HepG2 (cell line): ENCODE measurements around the gene TANC1. TPM values are rescaled to one million over a fixed set of nuclear protein-coding genes. Genes with fewer than 3 reads are reported as not detected.

Source experiments
- ARHGAP35 ChIP-seq: sonication (generic); formaldehyde crosslinking; IDR thresholded peaks from 2 replicates; pipeline ENCODE4 v1.9.0; 2022; ENCODE audit warnings: mild to moderate bottlenecking, inconsistent platforms, moderate library complexity, missing genetic modification reagents, borderline replicate concordance
- ARNT ChIP-seq: fragments of 450-650 bp; IDR thresholded peaks from 2 replicates; pipeline ENCODE4 v1.6.1; 2017
- ARNTL ChIP-seq: sonication (generic); formaldehyde crosslinking; IDR thresholded peaks from 2 replicates; pipeline ENCODE4 v1.4.0; 2020; ENCODE audit warnings: mild to moderate bottlenecking, missing genetic modification reagents
- BRF2 ChIP-seq: sonication (generic); formaldehyde crosslinking; IDR thresholded peaks from 2 replicates; pipeline ENCODE4 v1.8.1; 2022; ENCODE audit warnings: mild to moderate bottlenecking, missing genetic modification reagents
- CCDC6 ChIP-seq: sonication (generic); formaldehyde crosslinking; IDR thresholded peaks from 2 replicates; pipeline ENCODE4 v1.8.1; 2022; ENCODE audit warnings: mild to moderate bottlenecking, missing genetic modification reagents, moderate library complexity
- DR1 ChIP-seq: sonication (generic); formaldehyde crosslinking; IDR thresholded peaks from 2 replicates; pipeline ENCODE4 v1.8.0; 2021; ENCODE audit warnings: mild to moderate bottlenecking, missing genetic modification reagents, inconsistent platforms
- FOXA3 ChIP-seq: IDR thresholded peaks from 2 replicates; pipeline ENCODE4 v1.6.1; 2016; ENCODE audit warnings: missing genetic modification reagents, missing compliant biosample characterization
- HES4 ChIP-seq: sonication (generic); formaldehyde crosslinking; IDR thresholded peaks from 2 replicates; pipeline ENCODE4 v1.9.0; 2021; ENCODE audit warnings: mild to moderate bottlenecking, missing genetic modification reagents, borderline replicate concordance
- KDM2A ChIP-seq: sonication (generic); formaldehyde crosslinking; IDR thresholded peaks from 2 replicates; pipeline ENCODE4 v1.4.0; 2020; ENCODE audit warnings: low read depth, missing genetic modification reagents, borderline replicate concordance
- MAFG ChIP-seq: sonication (generic); formaldehyde crosslinking; IDR thresholded peaks from 2 replicates; pipeline ENCODE4 v1.5.1; 2020; ENCODE audit warnings: mild to moderate bottlenecking, missing genetic modification reagents
- PHF20 ChIP-seq: sonication (generic); formaldehyde crosslinking; IDR thresholded peaks from 2 replicates; pipeline ENCODE4 v1.5.0; 2020; ENCODE audit warnings: mild to moderate bottlenecking, missing genetic modification reagents
- RBFOX2 ChIP-seq: fragments of 200-400 bp; formaldehyde crosslinking; IDR thresholded peaks from 2 replicates; pipeline ENCODE4 v1.6.1; 2017; ENCODE audit warnings: low read depth, mild to moderate bottlenecking, low read length
- TFDP2 ChIP-seq: sonication (generic); formaldehyde crosslinking; IDR thresholded peaks from 2 replicates; pipeline ENCODE4 v1.4.0; 2020; ENCODE audit warnings: missing genetic modification reagents
- THAP11 ChIP-seq: IDR thresholded peaks from 2 replicates; pipeline ENCODE4 v1.6.1; 2016; ENCODE audit warnings: missing biosample characterization, missing genetic modification reagents
- XRCC5 ChIP-seq: fragments of 200-400 bp; formaldehyde crosslinking; optimal IDR thresholded peaks from 2 replicates; pipeline ENCODE3; 2017; ENCODE audit warnings: mild to moderate bottlenecking, low read length
- YEATS4 ChIP-seq: sonication (generic); formaldehyde crosslinking; IDR thresholded peaks from 2 replicates; pipeline ENCODE4 v1.4.0; 2020; ENCODE audit warnings: missing genetic modification reagents, borderline replicate concordance
- ZNF329 ChIP-seq: sonication (generic); formaldehyde crosslinking; IDR thresholded peaks from 2 replicates; pipeline ENCODE4 v1.9.0; 2021; ENCODE audit warnings: low read depth, mild to moderate bottlenecking, missing genetic modification reagents
- ZNF556 ChIP-seq: sonication (generic); formaldehyde crosslinking; IDR thresholded peaks from 2 replicates; pipeline ENCODE4 v1.4.0; 2020; ENCODE audit warnings: mild to moderate bottlenecking, missing genetic modification reagents, borderline replicate concordance
- ZNF800 ChIP-seq: sonication (generic); formaldehyde crosslinking; IDR thresholded peaks from 2 replicates; pipeline ENCODE4 v1.4.0; 2020; ENCODE audit warnings: missing genetic modification reagents
- polyA plus RNA-seq, 8 experiments: library from polyadenylated mRNA; depleted of rRNA in 3 of 8; stranded (reverse) in 7 of 8; unstranded in 1 of 8; fragments of >200 nt; fragmentation: Illumina TruSeq in 4 of 8; extraction: Trizol in 4 of 8; gene quantifications; 2 replicates each; pipeline versions ENCODE4 v1.2.1 to v1.2.3, GENCODE V29; 2011 to 2016; ENCODE audit warnings: low read depth in 4 of 8, missing spikeins in 1 of 8, mixed read lengths in 1 of 8; ENCODE audit not compliant: insufficient read depth in 1 of 8
- total RNA-seq, 5 experiments: library from RNA; depleted of rRNA; stranded (reverse); fragments of >200 nt; fragmentation: Illumina TruSeq; extraction: Trizol; gene quantifications; 2 replicates each; pipeline ENCODE4 v1.2.3, GENCODE V29; 2016; ENCODE audit warnings: low read depth in 1 of 5
- TF ChIP-seq, protein P1 (sequence below): sonication (generic); formaldehyde crosslinking; IDR thresholded peaks from 2 replicates; pipeline ENCODE4 v1.8.1; 2023; ENCODE audit warnings: mild to moderate bottlenecking, moderate library complexity, missing genetic modification reagents
- TF ChIP-seq, protein P2 (sequence below): sonication (generic); formaldehyde crosslinking; IDR thresholded peaks from 2 replicates; pipeline ENCODE4 v1.4.0; 2020; ENCODE audit warnings: missing genetic modification reagents
- TF ChIP-seq, protein P3 (sequence below): sonication (generic); formaldehyde crosslinking; IDR thresholded peaks from 2 replicates; pipeline ENCODE4 v1.8.1; 2023; ENCODE audit warnings: mild to moderate bottlenecking, missing genetic modification reagents, borderline replicate concordance

TANC1 gene
- total and polyA plus RNA-seq, 2 of the 13 experiments (the other 11 are each of a cell fraction or from before 2014, with no cell fraction given) = 2.3 to 5.6 TPM

- TF ChIP-seq, protein P1, sequence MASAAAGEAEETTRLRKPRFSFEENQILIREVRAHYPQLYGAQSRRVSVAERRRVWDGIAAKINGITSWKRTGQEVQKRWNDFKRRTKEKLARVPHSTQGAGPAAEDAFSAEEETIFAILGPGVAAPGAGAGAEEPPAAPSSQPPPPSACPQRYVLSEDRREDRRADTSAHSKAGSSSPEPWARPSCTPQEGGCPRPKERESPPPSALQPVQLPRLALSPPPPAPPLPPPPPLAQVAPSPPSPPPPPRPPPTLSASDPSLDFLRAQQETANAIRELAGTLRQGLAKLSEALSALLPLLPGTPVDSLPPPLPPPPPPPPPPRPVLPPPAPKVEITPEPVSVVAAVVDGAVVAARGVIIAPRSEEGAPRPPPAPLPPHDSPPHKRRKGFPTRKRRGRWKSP (CRISPR knock-in tag) = 0 out of 2 replicates have a peak, but pooled peaks have one; percentile 53
- 0 out of 2 replicates have a peak, but pooled peaks have one; percentile 66 for TF ChIP-seq HES4 (CRISPR knock-in tag)
- TF ChIP-seq ARHGAP35 = peak; percentile 69; the same call in 1 of the 2 replicates
- TF ChIP-seq XRCC5 = peak; percentile 11
- TF ChIP-seq ZNF329 (CRISPR knock-in tag) = peak; percentile 80; the same call in 1 of the 2 replicates
- TF ChIP-seq MAFG (CRISPR knock-in tag) = no peak
- peak; percentile 32; the same call in 1 of the 2 replicates for TF ChIP-seq THAP11 (CRISPR knock-in tag)
- peak; percentile 32; the same call in 1 of the 2 replicates for TF ChIP-seq BRF2 (CRISPR knock-in tag)
- peak; percentile 17 for TF ChIP-seq FOXA3
- TF ChIP-seq CCDC6 (CRISPR knock-in tag) = 0 out of 2 replicates have a peak, but pooled peaks have one; percentile 22
- TF ChIP-seq, protein P2, sequence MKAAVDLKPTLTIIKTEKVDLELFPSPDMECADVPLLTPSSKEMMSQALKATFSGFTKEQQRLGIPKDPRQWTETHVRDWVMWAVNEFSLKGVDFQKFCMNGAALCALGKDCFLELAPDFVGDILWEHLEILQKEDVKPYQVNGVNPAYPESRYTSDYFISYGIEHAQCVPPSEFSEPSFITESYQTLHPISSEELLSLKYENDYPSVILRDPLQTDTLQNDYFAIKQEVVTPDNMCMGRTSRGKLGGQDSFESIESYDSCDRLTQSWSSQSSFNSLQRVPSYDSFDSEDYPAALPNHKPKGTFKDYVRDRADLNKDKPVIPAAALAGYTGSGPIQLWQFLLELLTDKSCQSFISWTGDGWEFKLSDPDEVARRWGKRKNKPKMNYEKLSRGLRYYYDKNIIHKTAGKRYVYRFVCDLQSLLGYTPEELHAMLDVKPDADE (CRISPR knock-in tag) = no peak
- TF ChIP-seq YEATS4 (CRISPR knock-in tag) = peak; percentile 24; the same call in 1 of the 2 replicates
- no peak for TF ChIP-seq ARNTL
- TF ChIP-seq RBFOX2 = peak; percentile 86
- TF ChIP-seq ZNF800 (CRISPR knock-in tag) = peak; percentile 94
- TF ChIP-seq ZNF556 (CRISPR knock-in tag) = peak; percentile 49; the same call in 1 of the 2 replicates
- TF ChIP-seq, protein P3, sequence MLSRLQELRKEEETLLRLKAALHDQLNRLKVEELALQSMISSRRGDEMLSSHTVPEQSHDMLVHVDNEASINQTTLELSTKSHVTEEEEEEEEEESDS (CRISPR knock-in tag) = no peak
- no peak for TF ChIP-seq ARNT
- peak; percentile 29; the same call in 1 of the 2 replicates for TF ChIP-seq PHF20 (CRISPR knock-in tag)
- TF ChIP-seq TFDP2 = peak; percentile 87
- TF ChIP-seq DR1 (CRISPR knock-in tag) = 0 out of 2 replicates have a peak, but pooled peaks have one; percentile 28
- TF ChIP-seq KDM2A (CRISPR knock-in tag) = peak; percentile 3
Observed at GRCh38 chr2:158968396-158969161, at the start of gene TANC1 (continued).
